IPS DF 6.9 (cell line): Measurements from ENCODE around the gene MFF.

Experiments
- DNase-seq: peaks from one replicate; pipeline ENCODE4 v3.0.0-alpha.2; 2013; ENCODE audit warnings: low read depth, low spot score
- H3K27ac ChIP-seq: one replicate; pipeline ENCODE4 v1.5.1; 2013; ENCODE audit warnings: low read length, control low read depth
- H3K27me3 ChIP-seq: 2 replicates; pipeline ENCODE4 v1.6.1; 2013; ENCODE audit warnings: mild to moderate bottlenecking, low read length; ENCODE audit not compliant: control insufficient read depth, insufficient read depth
- H3K36me3 ChIP-seq: 2 replicates; pipeline ENCODE4 v1.6.1; 2013; ENCODE audit warnings: low read length; ENCODE audit not compliant: control insufficient read depth, insufficient read depth
- H3K4me1 ChIP-seq: 2 replicates; pipeline ENCODE4 v1.6.1; 2013; ENCODE audit warnings: low read length; ENCODE audit not compliant: control insufficient read depth, insufficient read depth
- H3K4me3 ChIP-seq: 2 replicates; pipeline ENCODE4 v1.5.1; 2013; ENCODE audit warnings: mild to moderate bottlenecking, low read length
- H3K9me3 ChIP-seq: 2 replicates; pipeline ENCODE4 v1.6.1; 2013; ENCODE audit warnings: low read length, inconsistent platforms; ENCODE audit not compliant: control insufficient read depth, insufficient read depth
- WGBS: extraction: QIAGEN DNeasy Blood & Tissue Kit; methylation state at CpG from one replicate; pipeline ENCODE4 v1.1.7; 2013; ENCODE audit warnings: mixed read lengths, missing lambda C conversion rate; ENCODE audit not compliant: insufficient read length, insufficient coverage; 5-methylcytosine and 5-hydroxymethylcytosine counted together

MFF gene

DNA sequence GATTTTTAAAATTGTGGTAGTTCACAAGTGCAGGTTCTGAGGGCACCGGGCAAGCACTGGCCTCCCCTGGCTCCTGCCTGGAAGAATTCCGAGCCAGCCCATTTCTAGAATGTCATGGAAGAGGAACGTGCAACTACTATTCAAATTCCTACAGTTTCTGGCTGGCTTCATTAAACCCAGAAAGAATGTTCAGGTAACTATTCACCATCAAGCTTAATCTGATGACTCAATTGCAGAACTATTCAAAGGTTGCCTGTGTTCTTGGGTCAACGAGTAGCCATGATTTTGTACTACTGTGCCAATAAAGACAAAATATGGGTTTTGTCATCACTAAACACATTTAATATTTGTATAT lies 14.3 kb upstream of the MFF start:
- no CpG with 5 or more reads among the region's 4 CpGs for WGBS
- Histone ChIP-seq H3K27me3 (no peaks in the 10 kb centered on the region), H3K4me1 (no peaks in the 10 kb centered on the region), H3K9me3 (no peaks in the 10 kb centered on the region), H3K27ac (no peak overlapping the region), H3K4me3 (no peak overlapping the region), H3K36me3 (no peaks in the 10 kb centered on the region)
- DNase-seq: no peak

GRCh38 chr2:227311861-227312506 lies 13.1 kb upstream of the MFF start:
- Histone ChIP-seq H3K36me3 (no peaks in the 10 kb centered on the region), H3K4me3 (no peak overlapping the region), H3K9me3 (no peaks in the 10 kb centered on the region), H3K4me1 (no peaks in the 10 kb centered on the region), H3K27me3 (no peaks in the 10 kb centered on the region), H3K27ac (no peak overlapping the region)
- WGBS: no CpG with 5 or more reads among the region's 5 CpGs
- no peak for DNase-seq

- Histone ChIP-seq H3K9me3 (no peaks in the 10 kb centered on the region), H3K4me3 (no peak overlapping the region), H3K36me3 (no peaks in the 10 kb centered on the region), H3K4me1 (no peaks in the 10 kb centered on the region), H3K27ac (no peak overlapping the region), H3K27me3 (no peaks in the 10 kb centered on the region)
- WGBS: no CpG with 5 or more reads among the region's 2 CpGs
- DNase-seq: no peak
These were observed 12.5 kb upstream of the MFF start for GRCh38 chr2:227312579-227312978.

DNA sequence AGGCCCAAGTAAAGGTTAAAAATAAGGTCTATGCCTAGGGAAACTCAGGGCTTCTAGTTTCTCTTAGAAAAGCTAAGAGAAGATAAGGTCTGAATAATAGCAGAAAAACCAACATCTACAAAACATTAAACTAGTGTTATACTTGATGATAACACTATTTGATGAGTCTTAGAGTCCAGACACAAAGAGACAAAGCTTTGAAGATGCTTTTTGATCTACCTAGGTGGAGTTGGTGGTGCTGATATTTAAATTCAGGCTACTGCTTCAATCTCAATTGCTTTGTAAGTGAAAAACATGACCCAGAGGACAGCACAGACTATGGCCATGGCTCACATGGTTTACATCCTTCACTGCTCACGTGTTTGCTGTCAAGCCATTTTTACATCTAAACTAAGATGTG lies 11.7 kb upstream of the MFF start:
- DNase-seq: no peak
- Histone ChIP-seq H3K4me3 (no peak overlapping the region), H3K9me3 (no peaks in the 10 kb centered on the region), H3K36me3 (no peaks in the 10 kb centered on the region), H3K27ac (no peak overlapping the region), H3K4me1 (no peaks in the 10 kb centered on the region), H3K27me3 (no peaks in the 10 kb centered on the region)
- WGBS: no CpG with 5 or more reads among the region's 1 CpG

- no peaks in the 10 kb centered on the region for H3K27me3 ChIP-seq
- no peak overlapping the region for H3K4me3 ChIP-seq
- no peaks in the 10 kb centered on the region for H3K4me1 ChIP-seq
- no peak overlapping the region for H3K27ac ChIP-seq
- no peaks in the 10 kb centered on the region for H3K9me3 ChIP-seq
- no peaks in the 10 kb centered on the region; the same call in 1 of the 2 replicates for H3K36me3 ChIP-seq
- no peak for DNase-seq
- WGBS: no CpG with 5 or more reads among the region's 2 CpGs
These were observed 7.2 kb upstream of the MFF start for GRCh38 chr2:227317834-227318233.

- no peak for DNase-seq
- H3K27me3 ChIP-seq: no peaks in the 10 kb centered on the region
- no CpG with 5 or more reads among the region's 33 CpGs for WGBS
- no peak overlapping the region for H3K27ac ChIP-seq
- H3K4me1 ChIP-seq: no peaks in the 10 kb centered on the region
- H3K9me3 ChIP-seq: no peaks in the 10 kb centered on the region
- H3K36me3 ChIP-seq: no peaks in the 10 kb centered on the region; the same call in 1 of the 2 replicates
- no peak overlapping the region for H3K4me3 ChIP-seq
These were observed 4.6 kb upstream of the MFF start for GRCh38 chr2:227320305-227321094.

- no CpG with 5 or more reads among the region's 5 CpGs for WGBS
- no peak for DNase-seq
- H3K27me3 ChIP-seq: no peaks in the 10 kb centered on the region
- no peaks in the 10 kb centered on the region for H3K4me1 ChIP-seq
- no peak overlapping the region for H3K27ac ChIP-seq
- no peaks in the 10 kb centered on the region for H3K9me3 ChIP-seq
- no peak overlapping the region for H3K4me3 ChIP-seq
- no peaks in the 10 kb centered on the region; the same call in 1 of the 2 replicates for H3K36me3 ChIP-seq
These were observed 2.4 kb upstream of the MFF start for GRCh38 chr2:227322530-227323205.

DNA sequence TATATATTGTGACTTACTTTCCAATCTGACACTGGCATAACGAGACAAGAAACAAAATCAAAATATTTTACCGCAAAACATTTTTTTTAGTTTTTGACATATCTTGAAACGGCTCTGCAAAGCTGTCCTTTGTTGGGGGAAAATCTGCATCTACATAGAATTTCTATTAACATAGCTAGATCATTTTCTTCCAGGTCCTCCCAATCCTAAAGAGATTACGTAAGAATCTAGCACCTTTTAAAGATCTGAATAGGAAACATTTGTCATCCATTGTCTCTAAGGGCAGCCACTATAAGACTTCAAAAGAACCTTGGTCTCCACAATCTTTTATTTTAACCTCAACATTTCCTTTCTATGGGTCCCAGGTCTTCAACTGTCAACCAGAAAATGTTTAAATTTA lies 1.2 kb upstream of the MFF start:
- no CpG with 5 or more reads among the region's 4 CpGs for WGBS
- Histone ChIP-seq H3K4me3 (no peak overlapping the region), H3K9me3 (no peaks in the 10 kb centered on the region), H3K27me3 (no peaks in the 10 kb centered on the region), H3K36me3 (no peaks in the 10 kb centered on the region; the same call in 1 of the 2 replicates), H3K4me1 (no peaks in the 10 kb centered on the region), H3K27ac (no peak overlapping the region)
- no peak for DNase-seq

- Histone ChIP-seq H3K27me3 (no peaks in the 10 kb centered on the region), H3K27ac (no peak overlapping the region), H3K4me3 (peak overlapping the region; percentile 65; the same call in 1 of the 2 replicates), H3K4me1 (no peaks in the 10 kb centered on the region), H3K9me3 (no peaks in the 10 kb centered on the region), H3K36me3 (no peaks in the 10 kb centered on the region; the same call in 1 of the 2 replicates)
- no peak for DNase-seq
- WGBS: no CpG with 5 or more reads among the region's 6 CpGs
These were observed 433 bp upstream of the MFF start for GRCh38 chr2:227324642-227324994.

GRCh38 chr2:227325839-227326195 lies 766 bp downstream of the MFF start:
- Histone ChIP-seq H3K27ac (no peak overlapping the region), H3K4me3 (peak overlapping the region; percentile 65; the same call in 1 of the 2 replicates), H3K9me3 (no peaks in the 10 kb centered on the region), H3K27me3 (no peaks in the 10 kb centered on the region), H3K4me1 (no peaks in the 10 kb centered on the region), H3K36me3 (no peaks in the 10 kb centered on the region; the same call in 1 of the 2 replicates)
- no peak for DNase-seq
- whole genome bisulfite sequencing: no CpG with 5 or more reads among the region's 13 CpGs
